Transverse colon (tissue), 3 donors: Measurements from ENCODE around the gene NCK1.

ENCODE experiments used
- CTCF ChIP-seq, 5 experiments: fragments of 200-600 bp in 3 of 5; fragments of 450-650 bp in 2 of 5; sonication (generic) in 3 of 5; IDR thresholded peaks; 1 replicate in 2 of 5; 2 replicates in 3 of 5; pipeline ENCODE4 v1.5.1; 2016 to 2017; ENCODE audit warnings: antibody characterized with exemption in 5 of 5, inconsistent platforms in 3 of 5, mild to moderate bottlenecking in 2 of 5, moderate library complexity in 1 of 5
- POLR2A ChIP-seq: fragments of 450-650 bp; IDR thresholded peaks from one replicate; pipeline ENCODE4 v1.6.1; 2016; ENCODE audit warnings: antibody characterized with exemption, mild to moderate bottlenecking, moderate library complexity

GRCh38 chr3:136982520-136983138, 120.6 kb downstream of the NCK1 start:
- TF ChIP-seq CTCF (IDR thresholded peaks at IDR 0.05) (no peak), POLR2A (no peak)
